NCI-H1436 treated with DMSO at 0.1 percent for 48 hours (cell line): ENCODE results near the gene KCND2.
"Not testable (repeated sequence)": the region's sequence is repeated elsewhere in the genome, so short reads cannot be mapped to it uniquely, and the experiment has no call there.

Experiments used
- DNase-seq: peaks from one replicate; lab custom pipeline; 2025; lab: John Stamatoyannopoulos, UW

The KCND2 gene

GRCh38 chr7:120587243-120587642, 314.3 kb downstream of the KCND2 start:
- no peak for DNase-seq

GRCh38 chr7:120588416-120588815, 315.4 kb downstream of the KCND2 start:
- no peak for DNase-seq

- no peak for DNase-seq
These were observed 315.9 kb downstream of the KCND2 start for GRCh38 chr7:120588862-120589261.

GRCh38 chr7:120600607-120601006, 327.6 kb downstream of the KCND2 start:
- DNase-seq: no peak

- no peak for DNase-seq
These were observed 330.4 kb downstream of the KCND2 start for GRCh38 chr7:120603366-120603765.

GRCh38 chr7:120609136-120609753, 336.3 kb downstream of the KCND2 start:
- DNase-seq: no peak

- no peak for DNase-seq
These were observed 339.0 kb downstream of the KCND2 start for GRCh38 chr7:120611975-120612374.

- DNase-seq: no peak
These were observed 342.7 kb downstream of the KCND2 start for GRCh38 chr7:120615703-120616102.

- DNase-seq: no peak
These were observed 344.3 kb downstream of the KCND2 start for GRCh38 chr7:120617275-120617674.

GRCh38 chr7:120628251-120628650, 355.3 kb downstream of the KCND2 start:
- DNase-seq: no peak

GRCh38 chr7:120639884-120640283, 366.9 kb downstream of the KCND2 start:
- DNase-seq: no peak

GRCh38 chr7:120645966-120646365, 373.0 kb downstream of the KCND2 start:
- no peak for DNase-seq

- DNase-seq: no peak
These were observed 381.3 kb downstream of the KCND2 start for GRCh38 chr7:120654241-120654640.

GRCh38 chr7:120658516-120658915, 385.5 kb downstream of the KCND2 start:
- no peak for DNase-seq

GRCh38 chr7:120662291-120662690, 389.3 kb downstream of the KCND2 start:
- no peak for DNase-seq

GRCh38 chr7:120665068-120665467, 392.1 kb downstream of the KCND2 start:
- no peak for DNase-seq

GRCh38 chr7:120675076-120675475, 402.1 kb downstream of the KCND2 start:
- DNase-seq: no peak

- no peak for DNase-seq
These were observed 404.6 kb downstream of the KCND2 start for GRCh38 chr7:120677535-120677934.

GRCh38 chr7:120680985-120681384, 408.0 kb downstream of the KCND2 start:
- DNase-seq: no peak

- DNase-seq: no peak
These were observed 411.5 kb downstream of the KCND2 start for GRCh38 chr7:120684463-120684862.

GRCh38 chr7:120691915-120692314, 418.9 kb downstream of the KCND2 start:
- no peak for DNase-seq

GRCh38 chr7:120695848-120696247, 422.9 kb downstream of the KCND2 start:
- DNase-seq: no peak

- no peak for DNase-seq
These were observed 427.8 kb downstream of the KCND2 start for GRCh38 chr7:120700796-120701195.

GRCh38 chr7:120702408-120702807, 429.4 kb downstream of the KCND2 start:
- not testable (repeated sequence) for DNase-seq
